HG02763 (cell line): ENCODE results near the gene MIB1.

Experiments used
- ATAC-seq: cut with Tn5 transposase; IDR thresholded peaks from one replicate; pipeline ENCODE4 v1.9.1; 2021; ENCODE audit warnings: mild to moderate bottlenecking, moderate library complexity; ENCODE audit not compliant: unreplicated experiment

The MIB1 gene

GRCh38 chr18:21809725-21810124 is 69.1 kb downstream of the MIB1 start:
- ATAC-seq: no peak

- no peak for ATAC-seq
These were observed 74.5 kb downstream of the MIB1 start for GRCh38 chr18:21815101-21815500.

DNA sequence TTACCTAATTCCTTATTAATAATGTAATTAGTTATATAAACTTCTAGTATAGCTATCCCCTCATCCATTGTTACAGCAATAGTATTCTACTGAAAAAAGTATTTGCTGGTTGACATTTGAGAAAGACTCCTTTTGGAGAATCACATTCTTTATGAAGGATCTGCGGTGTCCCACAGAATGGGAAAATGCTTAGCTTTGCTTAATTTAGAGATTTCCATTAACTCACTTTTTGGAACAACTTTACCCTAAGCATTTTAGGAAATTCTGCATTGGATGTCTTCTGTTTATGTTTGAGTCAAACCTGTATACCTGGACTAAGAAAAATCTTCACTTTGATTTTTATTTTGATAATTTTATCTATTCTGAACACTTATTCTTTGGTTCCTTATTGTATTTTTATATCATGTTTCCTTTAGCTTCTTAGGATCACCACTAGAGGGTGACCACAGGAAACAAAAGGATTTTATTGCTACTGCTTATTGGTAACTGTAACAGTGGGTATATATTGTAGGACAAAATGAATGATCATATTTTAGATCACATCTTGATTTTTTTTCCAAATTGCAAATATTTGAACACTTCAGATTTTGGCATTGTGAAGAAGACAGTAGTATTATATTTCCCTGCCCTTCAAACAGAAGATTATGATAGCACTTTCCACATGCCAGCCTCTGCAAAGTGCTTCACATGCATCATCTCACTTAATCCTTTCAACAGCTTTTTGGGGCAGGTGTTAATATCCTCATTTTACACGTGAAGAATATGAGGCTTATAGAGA is 79.6 kb downstream of the MIB1 start:
- ATAC-seq: no peak

GRCh38 chr18:21820811-21821143 is 80.2 kb downstream of the MIB1 start:
- no peak for ATAC-seq

- ATAC-seq: no peak
These were observed 83.3 kb downstream of the MIB1 start for GRCh38 chr18:21823848-21824247.

- ATAC-seq: no peak
These were observed 85.6 kb downstream of the MIB1 start for GRCh38 chr18:21826196-21826595.

DNA sequence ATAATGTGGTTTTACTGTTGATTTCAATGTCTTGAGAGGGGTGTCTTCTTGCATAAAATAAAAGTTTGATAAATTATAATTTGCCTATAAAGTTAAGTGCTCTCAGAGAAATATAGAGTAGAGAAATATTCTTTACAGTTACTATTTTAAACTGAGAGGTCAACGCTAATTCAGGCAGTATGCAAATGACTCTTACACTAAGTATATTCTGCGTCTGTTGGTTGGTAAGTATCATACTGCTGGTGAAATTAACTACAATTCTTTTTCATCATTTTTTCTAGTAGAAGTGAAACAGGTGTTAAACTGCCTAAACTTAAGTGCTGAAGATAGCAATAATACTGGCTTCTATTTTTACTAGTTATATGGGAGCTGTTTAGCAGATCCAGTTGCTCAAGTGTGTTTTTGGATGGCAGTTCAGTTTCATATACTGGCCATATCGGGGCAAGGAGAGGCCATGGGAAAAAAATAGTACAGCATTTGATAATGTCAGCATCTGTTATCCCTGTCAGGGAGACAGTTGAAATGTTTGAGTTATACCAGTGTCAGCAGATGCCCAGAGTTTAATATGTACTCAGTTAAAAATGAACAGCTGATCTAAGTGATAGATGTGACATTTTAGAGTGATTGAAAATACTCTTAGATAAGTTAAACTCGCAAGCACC is 86.2 kb downstream of the MIB1 start:
- no peak for ATAC-seq

DNA sequence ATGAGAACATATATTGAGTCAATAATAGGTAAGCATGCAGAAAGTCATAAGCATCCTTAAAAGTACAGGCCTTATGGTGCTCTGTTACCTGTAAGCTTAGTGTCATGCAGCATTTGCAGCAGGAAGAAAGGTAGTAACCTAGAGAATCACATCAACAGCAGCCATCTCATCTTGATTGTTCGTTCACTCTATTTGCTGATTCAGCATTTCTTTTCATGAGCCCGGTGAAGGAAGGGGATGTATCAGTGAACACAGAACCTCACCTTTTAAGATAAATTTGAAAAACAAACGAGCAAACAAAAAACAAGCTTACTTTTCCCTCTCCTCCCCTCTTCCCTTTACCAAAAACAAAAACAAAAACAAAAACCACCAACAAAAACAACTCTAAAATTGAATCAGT is 89.9 kb downstream of the MIB1 start:
- no peak for ATAC-seq

DNA sequence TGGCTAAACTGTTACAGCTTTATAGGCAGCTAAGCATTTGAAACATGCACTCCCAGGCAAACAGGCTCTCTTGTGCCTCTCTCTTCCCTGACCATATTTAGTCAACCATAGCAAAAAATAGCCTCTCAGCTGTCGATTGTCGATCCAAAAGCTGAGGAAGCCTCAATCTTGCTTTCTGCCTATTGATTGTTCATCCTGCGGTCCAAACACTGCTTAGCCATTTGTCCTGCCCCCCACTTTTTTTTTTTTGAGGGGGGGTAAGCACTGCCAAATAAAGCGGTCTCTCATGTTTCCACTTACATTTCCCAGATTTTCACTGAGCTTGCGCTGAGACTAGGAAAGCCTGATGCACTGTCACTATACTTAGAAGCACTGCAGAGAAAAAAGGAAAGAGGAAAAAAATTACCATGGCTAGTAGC is 90.8 kb downstream of the MIB1 start:
- ATAC-seq: no peak

GRCh38 chr18:21833604-21834298 is 93.2 kb downstream of the MIB1 start:
- ATAC-seq: no peak

DNA sequence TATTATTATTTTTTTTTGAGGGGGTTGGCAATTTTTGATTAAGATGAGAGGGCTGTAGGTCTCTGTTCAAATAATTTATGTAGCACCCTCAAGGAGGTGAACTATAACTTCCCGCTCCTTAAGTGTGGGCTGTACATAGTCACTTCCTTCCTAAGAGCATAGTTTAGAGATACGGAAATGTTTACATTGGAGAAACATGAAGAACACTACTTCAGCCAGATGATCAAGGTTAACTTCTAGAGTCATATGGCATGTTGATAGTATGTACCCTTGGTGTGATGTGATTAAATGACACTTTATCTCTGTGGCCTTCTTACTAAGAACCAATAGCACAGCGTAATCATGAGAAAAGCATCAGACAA is 93.7 kb downstream of the MIB1 start:
- ATAC-seq: no peak

DNA sequence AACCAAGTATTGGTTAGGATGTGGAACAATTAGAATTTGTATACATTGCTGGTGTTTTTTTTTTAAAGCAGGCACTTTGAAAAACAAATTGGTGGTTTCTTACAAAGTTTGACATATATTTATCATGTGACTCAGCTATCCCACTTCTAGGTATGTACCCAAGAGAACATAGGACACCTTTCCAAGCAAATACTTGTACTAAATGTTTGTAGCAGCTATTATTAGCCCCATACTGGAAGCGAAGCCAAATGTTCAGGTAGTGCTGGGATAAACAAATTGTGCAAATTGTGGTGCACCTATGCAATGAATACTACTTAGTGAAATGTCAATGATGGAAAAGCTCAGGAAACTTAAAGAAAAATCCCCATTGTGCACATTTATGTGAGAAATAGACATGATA is 101.0 kb downstream of the MIB1 start:
- no peak for ATAC-seq

DNA sequence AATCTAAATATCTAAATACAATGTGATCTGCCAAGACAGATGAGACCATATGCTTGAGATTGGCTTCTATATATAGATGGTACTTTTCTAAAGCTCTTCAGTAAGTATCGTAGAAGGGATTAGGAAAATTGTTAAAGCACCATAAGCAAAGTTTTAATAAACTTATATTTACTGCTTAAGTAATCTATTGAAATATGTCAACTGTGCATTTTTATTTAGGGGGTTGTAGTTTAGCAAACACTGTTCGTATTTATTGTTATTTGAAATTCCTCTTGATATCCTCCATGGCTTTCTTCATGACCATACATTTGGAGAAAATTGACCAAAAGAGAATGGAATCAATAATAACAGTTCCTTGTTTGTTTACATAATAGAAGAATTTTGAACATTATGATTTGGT is 102.7 kb downstream of the MIB1 start:
- no peak for ATAC-seq

- ATAC-seq: no peak
These were observed 110.9 kb downstream of the MIB1 start for GRCh38 chr18:21851327-21851961.

DNA sequence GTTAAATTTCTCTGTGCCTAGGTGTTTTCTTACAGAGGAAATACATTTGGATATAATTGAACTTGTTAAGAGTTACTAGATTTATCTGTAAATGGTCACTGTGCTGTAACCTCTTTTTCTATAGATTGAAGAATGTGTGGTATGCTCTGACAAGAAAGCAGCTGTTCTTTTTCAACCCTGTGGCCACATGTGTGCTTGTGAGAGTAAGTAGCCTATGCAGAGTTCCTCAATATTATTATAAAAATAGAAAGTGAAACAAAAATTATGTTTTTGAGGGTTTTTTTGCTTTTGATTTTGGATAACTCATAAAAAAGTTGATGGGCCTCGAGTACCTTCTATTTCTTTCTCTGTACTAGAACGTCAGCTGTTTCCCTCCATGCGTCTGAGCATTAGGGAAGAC is 112.4 kb downstream of the MIB1 start:
- peak; percentile 77 for ATAC-seq

GRCh38 chr18:21853775-21854552 is 113.4 kb downstream of the MIB1 start:
- no peak for ATAC-seq

- ATAC-seq: no peak
These were observed 114.8 kb downstream of the MIB1 start for GRCh38 chr18:21855432-21855831.

DNA sequence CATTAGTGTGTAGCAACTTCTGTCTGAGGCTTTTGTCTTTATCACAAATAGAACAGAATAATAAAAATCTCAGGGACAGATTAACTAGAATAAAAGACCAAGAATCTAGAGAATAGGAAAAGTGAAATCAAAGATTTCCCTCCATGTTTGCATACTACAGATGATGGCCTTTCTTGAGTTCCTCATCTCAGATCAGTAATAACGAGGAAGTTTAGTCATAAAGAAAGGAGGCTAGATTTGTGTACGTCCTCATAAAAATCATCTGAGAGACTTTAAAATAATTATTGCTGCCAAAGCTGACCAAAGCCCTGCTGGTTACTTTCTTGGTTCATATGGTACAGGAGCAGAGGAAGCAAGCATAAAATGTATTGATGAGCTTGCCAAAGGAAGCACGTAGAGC is 117.3 kb downstream of the MIB1 start:
- ATAC-seq: no peak

- no peak for ATAC-seq
These were observed 118.0 kb downstream of the MIB1 start for GRCh38 chr18:21858544-21858943.

DNA sequence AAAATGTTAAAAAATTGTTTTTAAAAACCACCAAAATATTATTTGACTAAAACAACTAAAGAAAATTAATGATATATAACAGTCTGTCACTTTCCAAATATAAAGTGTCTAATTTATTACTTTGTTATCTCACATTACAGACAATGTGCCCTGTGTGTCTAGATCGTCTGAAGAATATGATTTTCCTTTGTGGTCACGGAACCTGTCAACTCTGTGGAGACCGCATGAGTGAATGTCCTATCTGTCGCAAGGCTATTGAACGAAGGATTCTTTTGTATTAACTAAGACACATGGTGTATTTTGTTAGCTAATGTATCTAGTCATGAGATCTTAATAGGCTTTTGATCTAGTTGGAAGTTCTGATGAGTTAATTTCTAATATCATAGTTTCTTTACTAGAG is 123.8 kb downstream of the MIB1 start:
- no peak for ATAC-seq

DNA sequence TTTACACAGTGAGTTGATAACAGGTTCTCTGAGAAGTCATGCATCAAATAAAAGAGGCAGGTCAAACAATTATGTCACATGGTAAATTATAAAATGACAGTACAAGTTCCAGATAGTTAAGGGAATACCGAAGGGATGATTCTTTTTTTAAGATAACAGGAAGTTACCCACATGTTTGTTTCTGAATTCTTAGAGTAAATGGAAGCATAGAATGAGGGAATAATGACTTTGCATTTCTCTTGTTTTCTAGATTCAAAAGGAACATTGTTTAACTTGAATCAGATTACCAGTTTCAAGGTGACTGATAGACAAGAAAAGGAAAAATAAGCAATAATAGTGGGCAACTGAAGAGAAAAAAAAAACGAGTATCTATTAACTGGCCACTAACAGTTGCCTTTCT is 124.5 kb downstream of the MIB1 start:
- no peak for ATAC-seq
